Measurements from ENCODE around the gene NT5M.
"Not testable (repeated sequence)": the region's sequence is repeated elsewhere in the genome, so short reads cannot be mapped to it uniquely, and the experiment has no call there.

The NT5M gene

DNA sequence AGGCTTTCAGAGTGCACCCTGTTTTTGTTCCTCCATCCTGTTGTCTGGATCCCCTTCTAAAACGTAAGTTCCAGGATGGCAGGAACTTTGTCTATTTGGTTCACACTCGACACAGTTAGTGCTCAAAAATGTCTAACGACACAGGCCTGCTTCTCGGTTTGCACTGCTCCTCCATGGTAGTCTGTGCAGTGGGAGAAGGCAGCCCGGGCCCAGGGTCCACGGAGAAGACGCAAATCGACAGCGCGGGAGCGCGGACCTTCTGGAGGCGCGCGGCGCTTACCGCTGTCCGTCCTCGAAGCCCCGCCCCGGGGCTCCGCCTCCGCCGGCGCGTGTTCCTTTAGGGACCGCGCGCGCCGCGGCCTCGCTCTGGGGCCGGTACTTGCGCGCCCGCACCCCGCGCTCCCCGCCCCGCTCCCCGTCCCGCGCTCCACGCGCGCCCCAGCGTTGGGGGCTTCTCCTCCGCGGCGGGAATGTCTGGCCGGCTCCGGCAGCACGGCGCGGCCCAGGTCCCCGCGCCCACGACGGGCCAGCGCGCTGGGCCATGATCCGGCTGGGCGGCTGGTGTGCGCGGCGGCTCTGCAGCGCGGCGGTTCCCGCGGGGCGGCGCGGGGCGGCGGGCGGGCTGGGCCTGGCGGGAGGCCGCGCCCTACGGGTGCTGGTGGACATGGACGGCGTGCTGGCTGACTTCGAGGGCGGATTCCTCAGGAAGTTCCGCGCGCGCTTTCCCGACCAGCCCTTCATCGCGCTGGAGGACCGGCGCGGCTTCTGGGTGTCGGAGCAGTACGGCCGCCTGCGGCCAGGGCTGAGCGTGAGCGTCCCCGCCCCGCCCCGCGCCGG is at the start of gene NT5M:
NT5M (plus strand) TSS at position 364 of the 837 bp plus-strand sequence; CDS start at position 542, 178 bp downstream.
- DNase-seq, result peak; percentile 79 to 81

- no peak for DNase-seq
These were observed 49.8 kb upstream of the NT5M start for GRCh38 chr17:17253406-17253805.

GRCh38 chr17:17254036-17254435 is 49.1 kb upstream of the NT5M start:
- DNase-seq, result no peak

DNA sequence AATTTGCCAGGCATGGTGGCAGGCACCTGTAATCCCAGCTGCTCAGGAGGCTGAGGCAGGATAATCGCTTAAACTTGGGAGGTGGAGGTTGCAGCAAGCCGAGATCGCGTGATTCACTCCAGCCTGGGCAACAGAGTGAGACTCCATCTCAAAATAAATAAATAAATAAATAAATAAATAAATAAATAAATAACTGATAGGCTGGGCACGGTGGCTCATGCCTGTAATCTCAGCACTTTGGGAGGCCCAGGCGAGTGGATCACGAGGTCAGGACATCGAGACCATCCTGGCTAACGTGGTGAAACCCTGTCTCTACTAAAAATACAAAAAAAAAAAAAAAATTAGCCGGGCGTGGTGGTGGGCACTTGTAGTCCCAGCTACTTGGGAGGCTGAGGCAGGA is 47.5 kb upstream of the NT5M start:
- DNase-seq, result not testable (repeated sequence)

GRCh38 chr17:17256316-17256715 is 46.9 kb upstream of the NT5M start:
- no peak for DNase-seq

GRCh38 chr17:17258011-17258410 is 45.2 kb upstream of the NT5M start:
- DNase-seq, result no peak

DNA sequence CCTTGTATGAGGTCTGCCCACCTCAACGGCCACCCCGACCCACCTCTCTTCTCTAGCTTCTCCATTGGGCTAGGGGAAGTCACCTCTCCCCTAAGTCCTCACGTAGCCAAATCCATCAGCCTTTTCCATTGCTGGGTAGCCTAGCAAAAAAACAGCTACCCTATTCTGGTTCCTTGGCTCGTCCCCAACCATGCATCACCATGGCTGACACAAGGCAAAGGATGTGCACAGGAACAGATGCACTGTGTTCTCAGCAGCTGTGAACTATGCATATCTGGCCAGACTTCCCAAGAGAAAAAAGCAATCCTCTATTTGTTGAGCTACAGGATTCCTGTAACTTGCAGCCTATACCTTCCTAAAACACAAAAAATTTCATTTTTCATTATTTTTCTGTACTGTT is 44.2 kb upstream of the NT5M start:
- no peak for DNase-seq

GRCh38 chr17:17264430-17264829 is 38.7 kb upstream of the NT5M start:
- no peak for DNase-seq

GRCh38 chr17:17269926-17270773 is 33.0 kb upstream of the NT5M start:
- DNase-seq, result no peak

DNA sequence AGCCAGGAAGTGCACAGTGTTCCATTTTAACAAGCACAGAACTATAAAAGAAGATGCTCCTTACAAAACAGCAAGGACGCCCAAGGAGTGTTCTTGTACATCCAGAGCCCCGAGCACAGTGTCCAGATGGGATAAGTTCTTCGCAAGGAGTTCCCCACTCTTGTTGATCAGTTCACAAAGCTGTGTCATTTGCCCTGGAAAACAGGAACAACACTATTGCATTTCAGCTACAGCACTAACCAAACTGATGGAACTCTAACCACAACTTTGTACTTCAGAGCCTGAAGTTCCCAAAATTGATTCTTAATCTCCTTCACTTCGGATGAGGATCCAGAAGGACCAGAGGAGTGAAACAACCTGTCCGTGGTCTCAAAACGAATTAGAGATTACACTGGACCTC is 27.2 kb upstream of the NT5M start:
- no peak for DNase-seq

DNA sequence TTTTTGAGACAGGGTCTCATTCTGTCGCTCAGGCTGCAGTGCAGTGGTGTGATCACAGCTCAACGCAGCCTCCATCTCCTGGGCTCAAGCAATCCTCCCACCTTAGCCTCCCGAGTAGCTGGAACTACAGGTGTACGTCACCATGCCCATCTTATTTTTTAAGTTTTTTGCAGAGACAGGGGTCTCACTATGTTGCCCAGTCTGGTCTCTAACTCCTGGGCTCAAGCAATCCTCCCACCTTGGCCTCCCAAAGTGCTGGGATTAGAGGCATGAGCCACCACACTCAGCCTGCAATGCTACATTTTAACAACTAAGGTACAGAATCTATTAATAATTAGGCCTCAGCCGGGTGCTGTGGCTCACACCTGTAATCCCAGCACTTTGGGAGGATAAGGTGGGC is 25.7 kb upstream of the NT5M start:
- DNase-seq, result not testable (repeated sequence)

GRCh38 chr17:17279316-17279715 is 23.9 kb upstream of the NT5M start:
- no peak for DNase-seq

GRCh38 chr17:17280613-17281549 is 22.3 kb upstream of the NT5M start, which contains the start of gene COPS3:
Gene COPS3 (minus strand): TSS chr17:17281246. CDS start chr17:17281186, 60 bp downstream.
- peak; percentile 95 to 96 for DNase-seq

DNA sequence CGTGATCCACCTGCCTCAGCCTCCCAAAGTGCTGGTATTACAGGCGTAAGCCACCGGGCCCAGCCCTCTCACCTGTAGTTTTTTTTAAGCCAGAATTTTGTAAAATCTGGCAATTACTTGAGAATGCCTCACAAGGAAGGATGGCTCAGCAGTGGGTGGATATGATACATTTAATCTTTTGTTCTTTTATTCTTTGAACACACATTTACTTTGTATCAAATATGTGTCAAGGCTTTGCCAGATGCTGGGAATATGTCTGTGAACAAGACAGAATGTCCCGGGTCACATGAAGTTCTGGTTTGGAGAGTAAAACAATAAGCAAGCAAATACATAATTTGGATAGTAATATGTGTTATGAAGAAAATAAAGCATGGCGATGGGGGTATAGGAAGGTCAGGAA is 17.2 kb upstream of the NT5M start:
- no peak for DNase-seq

DNA sequence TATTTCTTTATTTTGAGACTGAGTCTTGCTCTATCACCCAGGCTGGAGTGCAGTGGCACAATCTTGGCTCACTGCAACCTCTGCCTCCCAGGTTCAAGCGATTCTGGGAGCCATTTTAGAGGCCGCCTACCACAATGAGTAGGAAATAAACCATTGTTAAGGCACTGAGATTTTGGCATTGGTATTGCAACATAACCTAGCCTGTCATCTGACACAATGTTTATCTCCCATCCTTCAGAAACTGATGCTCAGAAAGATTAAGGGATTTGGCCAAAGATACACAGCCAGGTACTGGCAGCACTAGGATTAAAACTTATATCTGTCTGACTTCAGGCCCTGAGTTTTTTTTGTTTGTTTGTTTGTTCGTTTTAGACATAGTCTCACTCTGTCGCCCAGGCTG is 14.1 kb upstream of the NT5M start:
- DNase-seq, result no peak

- DNase-seq, result no peak
These were observed 13.5 kb upstream of the NT5M start for GRCh38 chr17:17289701-17290100.

DNA sequence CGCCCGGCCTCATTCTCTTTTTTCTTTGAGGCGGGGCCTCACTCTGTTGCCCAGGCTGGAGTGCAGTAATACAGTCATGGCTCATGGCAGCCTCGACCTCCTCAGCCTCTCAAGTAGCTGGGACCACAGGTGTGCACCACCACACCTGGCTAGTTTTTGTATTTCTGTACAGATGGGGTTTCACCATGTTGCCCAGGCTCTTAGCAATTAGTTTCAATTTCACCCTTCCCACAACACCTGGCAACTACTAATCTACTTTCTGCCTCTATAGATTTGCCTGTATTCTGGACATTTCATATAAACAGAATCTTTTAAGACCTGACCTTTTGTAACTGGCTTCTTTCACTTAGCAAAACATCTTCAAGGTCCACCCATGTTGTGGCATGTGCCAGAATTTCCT is 8.0 kb upstream of the NT5M start:
- no peak for DNase-seq

- no peak for DNase-seq
These were observed 6.0 kb upstream of the NT5M start for GRCh38 chr17:17297217-17297616.

- DNase-seq, result no peak
These were observed 5.1 kb upstream of the NT5M start for GRCh38 chr17:17298108-17298507.

GRCh38 chr17:17300624-17301568 is 2.3 kb upstream of the NT5M start:
- DNase-seq, result no peak

DNA sequence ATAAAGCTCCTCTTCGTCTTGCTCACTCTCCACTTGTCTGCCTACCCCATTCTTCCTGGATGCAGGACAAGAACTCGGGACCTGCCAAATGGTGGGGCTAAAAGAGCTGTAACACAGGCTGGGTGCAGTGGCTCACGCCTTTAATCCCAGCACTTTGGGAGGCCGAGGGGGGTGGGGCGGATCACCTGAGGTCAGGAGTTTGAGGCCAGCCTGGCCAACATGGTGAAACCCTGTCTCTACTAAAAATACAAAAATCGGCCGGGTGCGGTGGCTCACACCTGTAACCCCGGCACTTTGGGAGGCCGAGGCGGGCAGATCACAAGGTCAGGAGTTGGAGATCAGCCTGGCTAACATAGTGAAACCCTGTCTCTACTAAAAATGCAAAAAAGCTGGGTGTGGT is 1.5 kb upstream of the NT5M start:
- DNase-seq, result not testable (repeated sequence)
